ENCODE results near the gene ABHD17C. TPM values are rescaled to one million over a fixed set of nuclear protein-coding genes. Genes with fewer than 3 reads are reported as not detected.

Gene ABHD17C
- total RNA-seq, 2 experiments from 2014 or later, result 1.6 to 2.1 TPM

GRCh38 chr15:80779658-80780415 is 84.7 kb downstream of the ABHD17C start:
- no peak overlapping the region for H3K27ac Mint-ChIP-seq
- H3K36me3 Mint-ChIP-seq, result no peaks in the 10 kb centered on the region

GRCh38 chr15:80780416-80781221 is 85.5 kb downstream of the ABHD17C start:
- ATAC-seq (ENCODE audit: low read depth), result no peak
- Mint-ChIP-seq H3K36me3 (no peaks in the 10 kb centered on the region), H3K9me3 (no peaks in the 10 kb centered on the region), H3K4me3 (no peak overlapping the region), H3K27me3 (peaks cover 57% of the 10 kb centered on the region), H3K4me1 (peaks cover 9% of the 10 kb centered on the region), H3K27ac (no peak overlapping the region)
- POLR2A ChIA-PET, result no interaction called here
- DNase-seq, result peak; percentile 60

More at GRCh38 chr15:80779658-80780415, 84.7 kb downstream of the ABHD17C start:
- H3K27me3 Mint-ChIP-seq, result peaks cover 57% of the 10 kb centered on the region
- peak overlapping the region; percentile 54 for H3K4me3 Mint-ChIP-seq
- H3K4me1 Mint-ChIP-seq, result peaks cover 9% of the 10 kb centered on the region
- no peak for ATAC-seq (ENCODE audit: low read depth)
- peak; percentile 30 for DNase-seq
- H3K9me3 Mint-ChIP-seq, result no peaks in the 10 kb centered on the region
- POLR2A ChIA-PET, result interaction anchor here (0.5 to 0.6 kb wide), 2 partner anchors 130 to 262 kb away, joined by 3 to 4 read pairs; no protein-coding TSS in a partner anchor

GRCh38 chr15:80783260-80783659 is 88.2 kb downstream of the ABHD17C start:
- H3K4me3 Mint-ChIP-seq, result no peak overlapping the region
- DNase-seq (no peak), ATAC-seq (ENCODE audit: low read depth) (peak; percentile 25)
- H3K27me3 Mint-ChIP-seq, result peaks cover 40% of the 10 kb centered on the region
- H3K4me1 Mint-ChIP-seq, result peaks cover 5% of the 10 kb centered on the region
- H3K27ac Mint-ChIP-seq, result no peak overlapping the region
- no peaks in the 10 kb centered on the region for H3K9me3 Mint-ChIP-seq
- POLR2A ChIA-PET, result no interaction called here
- H3K36me3 Mint-ChIP-seq, result no peaks in the 10 kb centered on the region

GRCh38 chr15:80785335-80785734 is 90.2 kb downstream of the ABHD17C start:
- H3K4me1 Mint-ChIP-seq, result peaks cover 3% of the 10 kb centered on the region
- no peak overlapping the region for H3K27ac Mint-ChIP-seq
- H3K36me3 Mint-ChIP-seq, result no peaks in the 10 kb centered on the region
- no peak overlapping the region for H3K4me3 Mint-ChIP-seq
- ATAC-seq (ENCODE audit: low read depth) (no peak), DNase-seq (no peak)
- POLR2A ChIA-PET, result no interaction called here
- no peaks in the 10 kb centered on the region for H3K9me3 Mint-ChIP-seq
- peaks cover 32% of the 10 kb centered on the region for H3K27me3 Mint-ChIP-seq

GRCh38 chr15:80785811-80786354 is 90.8 kb downstream of the ABHD17C start:
- Mint-ChIP-seq H3K27ac (no peak overlapping the region), H3K27me3 (peaks cover 30% of the 10 kb centered on the region)
- ATAC-seq (ENCODE audit: low read depth), result no peak

GRCh38 chr15:80787316-80787715 is 92.2 kb downstream of the ABHD17C start:
- Mint-ChIP-seq H3K36me3 (no peaks in the 10 kb centered on the region), H3K4me1 (peaks cover 3% of the 10 kb centered on the region), H3K27ac (no peak overlapping the region), H3K4me3 (no peak overlapping the region), H3K27me3 (peaks cover 21% of the 10 kb centered on the region), H3K9me3 (no peaks in the 10 kb centered on the region)
- POLR2A ChIA-PET, result no interaction called here
- DNase-seq (no peak), ATAC-seq (ENCODE audit: low read depth) (no peak)

More at GRCh38 chr15:80785811-80786354, 90.8 kb downstream of the ABHD17C start:
- no peak for DNase-seq
- no peaks in the 10 kb centered on the region for H3K36me3 Mint-ChIP-seq
- H3K9me3 Mint-ChIP-seq, result no peaks in the 10 kb centered on the region
- H3K4me3 Mint-ChIP-seq, result no peak overlapping the region
- peaks cover 3% of the 10 kb centered on the region for H3K4me1 Mint-ChIP-seq
- POLR2A ChIA-PET, result no interaction called here

GRCh38 chr15:80788536-80788935 is 93.4 kb downstream of the ABHD17C start:
- no peaks in the 10 kb centered on the region for H3K36me3 Mint-ChIP-seq
- no peak overlapping the region for H3K4me3 Mint-ChIP-seq
- no peaks in the 10 kb centered on the region for H3K4me1 Mint-ChIP-seq
- POLR2A ChIA-PET, result no interaction called here
- H3K27ac Mint-ChIP-seq, result no peak overlapping the region
- ATAC-seq (ENCODE audit: low read depth), result no peak
- peaks cover 14% of the 10 kb centered on the region for H3K27me3 Mint-ChIP-seq
- DNase-seq, result no peak
- H3K9me3 Mint-ChIP-seq, result no peaks in the 10 kb centered on the region

- POLR2A ChIA-PET, result no interaction called here
- H3K4me3 Mint-ChIP-seq, result no peak overlapping the region
- H3K27ac Mint-ChIP-seq, result no peak overlapping the region
- H3K27me3 Mint-ChIP-seq, result peaks cover 14% of the 10 kb centered on the region
- no peaks in the 10 kb centered on the region for H3K4me1 Mint-ChIP-seq
- H3K36me3 Mint-ChIP-seq, result no peaks in the 10 kb centered on the region
- ATAC-seq (ENCODE audit: low read depth) (no peak), DNase-seq (no peak)
- H3K9me3 Mint-ChIP-seq, result no peaks in the 10 kb centered on the region
Measured at GRCh38 chr15:80789296-80789695, 94.2 kb downstream of the ABHD17C start.

- POLR2A ChIA-PET, result no interaction called here
- Mint-ChIP-seq H3K27ac (no peak overlapping the region), H3K9me3 (no peaks in the 10 kb centered on the region), H3K27me3 (peaks cover 17% of the 10 kb centered on the region), H3K4me1 (no peaks in the 10 kb centered on the region), H3K36me3 (no peaks in the 10 kb centered on the region), H3K4me3 (no peak overlapping the region)
- ATAC-seq (ENCODE audit: low read depth), result no peak
- no peak for DNase-seq
Measured at GRCh38 chr15:80789796-80790195, 94.7 kb downstream of the ABHD17C start.

- no peaks in the 10 kb centered on the region for H3K4me1 Mint-ChIP-seq
- H3K27ac Mint-ChIP-seq, result no peak overlapping the region
- peaks cover 21% of the 10 kb centered on the region for H3K27me3 Mint-ChIP-seq
- no peaks in the 10 kb centered on the region for H3K9me3 Mint-ChIP-seq
- DNase-seq, result no peak
- H3K36me3 Mint-ChIP-seq, result no peaks in the 10 kb centered on the region
- ATAC-seq (ENCODE audit: low read depth), result no peak
- no peak overlapping the region for H3K4me3 Mint-ChIP-seq
- POLR2A ChIA-PET, result no interaction called here
Measured at GRCh38 chr15:80790236-80790635, 95.1 kb downstream of the ABHD17C start.

GRCh38 chr15:80791004-80791403 is 95.9 kb downstream of the ABHD17C start:
- POLR2A ChIA-PET, result no interaction called here

GRCh38 chr15:80796407-80796806 is 101.3 kb downstream of the ABHD17C start:
- no peaks in the 10 kb centered on the region for H3K9me3 Mint-ChIP-seq
- POLR2A ChIA-PET, result no interaction called here
- H3K27me3 Mint-ChIP-seq, result peaks cover 11% of the 10 kb centered on the region

More at GRCh38 chr15:80791004-80791403, 95.9 kb downstream of the ABHD17C start:
- DNase-seq (no peak), ATAC-seq (ENCODE audit: low read depth) (no peak)
- Mint-ChIP-seq H3K27me3 (peaks cover 22% of the 10 kb centered on the region), H3K9me3 (no peaks in the 10 kb centered on the region), H3K27ac (no peak overlapping the region), H3K4me1 (no peaks in the 10 kb centered on the region), H3K4me3 (no peak overlapping the region), H3K36me3 (no peaks in the 10 kb centered on the region)

GRCh38 chr15:80798911-80799310 is 103.8 kb downstream of the ABHD17C start:
- no peak overlapping the region for H3K4me3 Mint-ChIP-seq
- POLR2A ChIA-PET, result no interaction called here
- ATAC-seq (ENCODE audit: low read depth) (no peak), DNase-seq (no peak)
- peaks cover 11% of the 10 kb centered on the region for H3K27me3 Mint-ChIP-seq
- no peaks in the 10 kb centered on the region for H3K9me3 Mint-ChIP-seq
- no peaks in the 10 kb centered on the region for H3K4me1 Mint-ChIP-seq
- H3K27ac Mint-ChIP-seq, result no peak overlapping the region
- no peaks in the 10 kb centered on the region for H3K36me3 Mint-ChIP-seq

More at GRCh38 chr15:80796407-80796806, 101.3 kb downstream of the ABHD17C start:
- Mint-ChIP-seq H3K4me1 (no peaks in the 10 kb centered on the region), H3K4me3 (no peak overlapping the region), H3K36me3 (no peaks in the 10 kb centered on the region), H3K27ac (no peak overlapping the region)
- DNase-seq (no peak), ATAC-seq (ENCODE audit: low read depth) (no peak)
